ENCODE results near the gene RANBP2.

The RANBP2 gene

GRCh38 chr2:108803045-108803736, 83.9 kb downstream of the RANBP2 start:
- Histone ChIP-seq H3K4me1 (ENCODE audit: control insufficient read depth, low read length) (no peaks in the 10 kb centered on the region), H3K4me2 (ENCODE audit: low read length) (no peak overlapping the region), H3K36me3 (ENCODE audit: control insufficient read depth, low read length) (peaks cover 74% of the 10 kb centered on the region), H3F3A (ENCODE audit: control insufficient read depth, insufficient read depth) (peaks cover 1% of the 10 kb centered on the region; the same call in 1 of the 2 replicates), H3K27me3 (ENCODE audit: control insufficient read depth, low read length) (no peaks in the 10 kb centered on the region), H3K4me3 (ENCODE audit: low read length) (no peak overlapping the region), H3K9me2 (replicated peaks; ENCODE audit: control insufficient read depth, low read length) (no peaks in the 10 kb centered on the region), H3K9me3 (ENCODE audit: control insufficient read depth, insufficient read depth, low read length) (peaks cover 4% of the 10 kb centered on the region; the same call in 1 of the 2 replicates), H3K79me2 (ENCODE audit: control insufficient read depth, low read length) (peaks cover 43% of the 10 kb centered on the region), H4K20me1 (ENCODE audit: control insufficient read depth, insufficient read depth, low read depth, low read length) (no peaks in the 10 kb centered on the region), H3K27ac (ENCODE audit: low read depth, low read length) (no peak overlapping the region)
- no peak for TF ChIP-seq EZH2phosphoT487 (IDR thresholded peaks at IDR 0.05; ENCODE audit: borderline replicate concordance, low read length)
- TF ChIP-seq, protein P1, sequence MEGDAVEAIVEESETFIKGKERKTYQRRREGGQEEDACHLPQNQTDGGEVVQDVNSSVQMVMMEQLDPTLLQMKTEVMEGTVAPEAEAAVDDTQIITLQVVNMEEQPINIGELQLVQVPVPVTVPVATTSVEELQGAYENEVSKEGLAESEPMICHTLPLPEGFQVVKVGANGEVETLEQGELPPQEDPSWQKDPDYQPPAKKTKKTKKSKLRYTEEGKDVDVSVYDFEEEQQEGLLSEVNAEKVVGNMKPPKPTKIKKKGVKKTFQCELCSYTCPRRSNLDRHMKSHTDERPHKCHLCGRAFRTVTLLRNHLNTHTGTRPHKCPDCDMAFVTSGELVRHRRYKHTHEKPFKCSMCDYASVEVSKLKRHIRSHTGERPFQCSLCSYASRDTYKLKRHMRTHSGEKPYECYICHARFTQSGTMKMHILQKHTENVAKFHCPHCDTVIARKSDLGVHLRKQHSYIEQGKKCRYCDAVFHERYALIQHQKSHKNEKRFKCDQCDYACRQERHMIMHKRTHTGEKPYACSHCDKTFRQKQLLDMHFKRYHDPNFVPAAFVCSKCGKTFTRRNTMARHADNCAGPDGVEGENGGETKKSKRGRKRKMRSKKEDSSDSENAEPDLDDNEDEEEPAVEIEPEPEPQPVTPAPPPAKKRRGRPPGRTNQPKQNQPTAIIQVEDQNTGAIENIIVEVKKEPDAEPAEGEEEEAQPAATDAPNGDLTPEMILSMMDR (IDR thresholded peaks at IDR 0.05; ENCODE audit: low read depth, low read length, poor library complexity, severe bottlenecking): no peak

DNA sequence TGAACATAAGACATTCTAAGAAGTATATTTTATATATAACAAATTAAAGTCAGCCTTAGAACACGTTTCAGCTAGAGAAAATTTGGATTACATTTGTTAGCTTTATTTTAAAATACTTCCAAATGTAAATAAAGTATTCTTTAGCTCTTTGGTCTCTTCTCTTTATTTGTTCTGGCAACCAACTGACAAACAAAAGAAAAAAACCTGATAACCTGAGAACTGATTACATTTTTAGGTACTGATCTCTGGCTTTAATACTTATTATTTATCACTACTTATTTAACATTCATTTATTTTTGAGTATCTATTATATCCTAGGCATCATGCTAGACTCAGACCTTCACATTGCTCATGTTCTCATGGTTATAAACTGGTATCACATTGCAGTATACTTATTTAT, 85.8 kb downstream of the RANBP2 start:
- no peaks in the 10 kb centered on the region for H3K27me3 ChIP-seq (ENCODE audit: control insufficient read depth, low read length)
- H3K36me3 ChIP-seq (ENCODE audit: control insufficient read depth, low read length): peaks cover 74% of the 10 kb centered on the region
- H3K79me2 ChIP-seq (ENCODE audit: control insufficient read depth, low read length): peaks cover 49% of the 10 kb centered on the region

DNA sequence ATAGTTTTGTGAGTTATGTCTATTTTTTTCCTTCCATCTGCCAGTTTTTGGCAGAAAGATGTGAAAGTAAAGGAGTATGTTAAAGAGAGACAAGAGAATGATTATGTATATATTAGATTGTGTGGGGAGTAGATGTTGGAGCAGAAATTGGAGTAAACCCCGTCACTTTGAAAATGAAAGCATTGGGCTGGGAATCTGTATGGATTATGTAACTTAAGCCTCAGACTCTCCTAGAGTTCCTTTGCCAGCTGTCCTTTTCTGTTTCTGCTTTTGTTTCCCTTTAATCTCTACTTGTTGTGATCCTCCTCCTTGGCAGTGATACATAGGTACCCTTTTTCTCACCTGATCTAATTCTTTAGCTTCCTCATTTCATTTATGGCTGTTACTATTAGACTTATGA, 86.5 kb downstream of the RANBP2 start:
- H4K20me1 ChIP-seq (ENCODE audit: control insufficient read depth, insufficient read depth, low read depth, low read length): no peaks in the 10 kb centered on the region
- H3F3A ChIP-seq (ENCODE audit: control insufficient read depth, insufficient read depth): no peaks in the 10 kb centered on the region
- peaks cover 11% of the 10 kb centered on the region; the same call in 1 of the 2 replicates for H3K9me3 ChIP-seq (ENCODE audit: control insufficient read depth, insufficient read depth, low read length)
- H3K4me3 ChIP-seq (ENCODE audit: low read length): no peak overlapping the region
- H3K4me1 ChIP-seq (ENCODE audit: control insufficient read depth, low read length): no peaks in the 10 kb centered on the region
- H3K4me2 ChIP-seq (ENCODE audit: low read length): no peak overlapping the region
- H3K79me2 ChIP-seq (ENCODE audit: control insufficient read depth, low read length): peaks cover 54% of the 10 kb centered on the region
- H3K9me2 ChIP-seq (replicated peaks; ENCODE audit: control insufficient read depth, low read length): no peaks in the 10 kb centered on the region
- no peak overlapping the region for H3K27ac ChIP-seq (ENCODE audit: low read depth, low read length)
- no peaks in the 10 kb centered on the region for H3K27me3 ChIP-seq (ENCODE audit: control insufficient read depth, low read length)
- TF ChIP-seq, protein P1 (IDR thresholded peaks at IDR 0.05; ENCODE audit: low read depth, low read length, poor library complexity, severe bottlenecking): no peak
- TF ChIP-seq EZH2phosphoT487 (IDR thresholded peaks at IDR 0.05; ENCODE audit: borderline replicate concordance, low read length): no peak
- H3K36me3 ChIP-seq (ENCODE audit: control insufficient read depth, low read length): peaks cover 79% of the 10 kb centered on the region

More for the DNA sequence above, 85.8 kb downstream of the RANBP2 start:
- H3K4me3 ChIP-seq (ENCODE audit: low read length): no peak overlapping the region
- no peak overlapping the region for H3K27ac ChIP-seq (ENCODE audit: low read depth, low read length)
- no peaks in the 10 kb centered on the region for H3K4me1 ChIP-seq (ENCODE audit: control insufficient read depth, low read length)
- no peak for TF ChIP-seq EZH2phosphoT487 (IDR thresholded peaks at IDR 0.05; ENCODE audit: borderline replicate concordance, low read length)
- TF ChIP-seq, protein P1 (IDR thresholded peaks at IDR 0.05; ENCODE audit: low read depth, low read length, poor library complexity, severe bottlenecking): no peak
- no peaks in the 10 kb centered on the region for H3F3A ChIP-seq (ENCODE audit: control insufficient read depth, insufficient read depth)
- H3K9me2 ChIP-seq (replicated peaks; ENCODE audit: control insufficient read depth, low read length): no peaks in the 10 kb centered on the region
- H4K20me1 ChIP-seq (ENCODE audit: control insufficient read depth, insufficient read depth, low read depth, low read length): no peaks in the 10 kb centered on the region
- H3K4me2 ChIP-seq (ENCODE audit: low read length): no peak overlapping the region
- peaks cover 9% of the 10 kb centered on the region; the same call in 1 of the 2 replicates for H3K9me3 ChIP-seq (ENCODE audit: control insufficient read depth, insufficient read depth, low read length)
